GM23338 (cell line): ENCODE measurements around the gene SOAT1. TPM values are rescaled to one million over a fixed set of nuclear protein-coding genes. Genes with fewer than 3 reads are reported as not detected.

Source experiments
- ATAC-seq: fragments of 200-7000 bp; cut with Tn5 transposase; 3 replicates; pipeline ENCODE4 v1.9.1; 2020
- DNase-seq: peaks from one replicate; pipeline ENCODE4 v3.0.0-alpha.2; 2015; ENCODE audit warnings: low spot score
- H2AFZ ChIP-seq: fragments of 200-600 bp; sonication (generic); 2 replicates; pipeline ENCODE4 v1.8.0; 2016; ENCODE audit warnings: antibody characterized with exemption, mild to moderate bottlenecking, moderate library complexity
- H3F3A ChIP-seq: fragments of 200-600 bp; sonication (generic); replicated peaks from 2 replicates; pipeline ENCODE4 v1.8.0; 2017; ENCODE audit warnings: antibody characterized with exemption, mixed run types, low read depth
- H3K27ac ChIP-seq: fragments of 200-600 bp; sonication (generic); 2 replicates; pipeline ENCODE4 v1.6.1; 2016; ENCODE audit warnings: low read depth
- H3K27me3 ChIP-seq: fragments of 200-600 bp; sonication (generic); 2 replicates; pipeline ENCODE4 v1.8.0; 2016; ENCODE audit warnings: mild to moderate bottlenecking, mixed run types, moderate library complexity; ENCODE audit not compliant: insufficient read depth
- H3K36me3 ChIP-seq: fragments of 200-600 bp; sonication (generic); 2 replicates; pipeline ENCODE4 v1.8.0; 2016; ENCODE audit warnings: mild to moderate bottlenecking; ENCODE audit not compliant: insufficient read depth
- H3K4me1 ChIP-seq: fragments of 200-600 bp; sonication (generic); 2 replicates; pipeline ENCODE4 v1.8.0; 2016; ENCODE audit warnings: mild to moderate bottlenecking, moderate library complexity; ENCODE audit not compliant: insufficient read depth
- H3K4me2 ChIP-seq: fragments of 200-600 bp; sonication (generic); 2 replicates; pipeline ENCODE4 v1.7.1; 2017; ENCODE audit warnings: mixed run types
- H3K4me3 ChIP-seq: fragments of 200-600 bp; sonication (generic); 2 replicates; pipeline ENCODE4 v1.6.1; 2016; ENCODE audit warnings: mixed run types
- H3K79me2 ChIP-seq: fragments of 200-600 bp; sonication (generic); replicated peaks from 2 replicates; pipeline ENCODE4 v1.8.0; 2017; ENCODE audit warnings: mild to moderate bottlenecking; ENCODE audit not compliant: insufficient read depth
- H3K9me2 ChIP-seq: fragments of 200-600 bp; sonication (generic); 2 replicates; pipeline ENCODE4 v1.8.0; 2017; ENCODE audit not compliant: insufficient read depth
- H4K20me1 ChIP-seq: fragments of 200-600 bp; sonication (generic); replicated peaks from 2 replicates; pipeline ENCODE4 v1.8.0; 2017; ENCODE audit warnings: mild to moderate bottlenecking; ENCODE audit not compliant: insufficient read depth
- H3K27ac Mint-ChIP-seq: 2 replicates; pipeline ENCODE4 v1.8.0; 2020; ENCODE audit warnings: inconsistent platforms, mild to moderate bottlenecking, moderate library complexity, mixed read lengths
- H3K27me3 Mint-ChIP-seq: 3 replicates; pipeline ENCODE4 v1.8.0; 2022; ENCODE audit warnings: low read depth, mild to moderate bottlenecking, moderate library complexity, mixed read lengths, inconsistent platforms; ENCODE audit not compliant: insufficient read depth, poor library complexity
- H3K36me3 Mint-ChIP-seq: 3 replicates; pipeline ENCODE4 v1.8.0; 2021; ENCODE audit warnings: low read depth, mild to moderate bottlenecking, inconsistent platforms, moderate library complexity, mixed read lengths
- H3K4me1 Mint-ChIP-seq: 3 replicates; pipeline ENCODE4 v1.8.0; 2020; ENCODE audit warnings: mild to moderate bottlenecking, inconsistent platforms, mixed read lengths
- H3K4me3 Mint-ChIP-seq: 3 replicates; pipeline ENCODE4 v1.8.0; 2021; ENCODE audit warnings: moderate library complexity, mild to moderate bottlenecking, inconsistent platforms, mixed read lengths
- H3K9me3 Mint-ChIP-seq: 3 replicates; pipeline ENCODE4 v1.8.0; 2020; ENCODE audit warnings: moderate library complexity, mild to moderate bottlenecking, inconsistent platforms, mixed read lengths
- ETS1 ChIP-seq: IDR thresholded peaks from 2 replicates; pipeline ENCODE4 v1.6.1; 2016; ENCODE audit warnings: antibody characterized with exemption
- EZH2 ChIP-seq: fragments of 200-600 bp; sonication (generic); IDR thresholded peaks from one replicate; pipeline ENCODE4 v1.8.0; 2017; ENCODE audit warnings: antibody characterized with exemption, mild to moderate bottlenecking, low read depth; ENCODE audit not compliant: unreplicated experiment
- JUNB ChIP-seq: IDR thresholded peaks from one replicate; pipeline ENCODE4 v1.6.1; 2016; ENCODE audit warnings: antibody characterized with exemption; ENCODE audit not compliant: unreplicated experiment
- NANOG ChIP-seq: IDR thresholded peaks from 2 replicates; pipeline ENCODE4 v1.6.1; 2016; ENCODE audit warnings: antibody characterized with exemption, borderline replicate concordance
- ZNF331 ChIP-seq: fragments of 250-450 bp; sonication (Bioruptor Pico); IDR thresholded peaks from 2 replicates; pipeline ENCODE4 v1.5.0; 2020; ENCODE audit warnings: low read depth, mild to moderate bottlenecking, moderate library complexity
- polyA plus RNA-seq: library from polyadenylated mRNA; unstranded; fragments of >200 nt; fragmentation: Nextera tagmentation; extraction: Ambion mirVana; gene quantifications from 2 replicates; pipeline ENCODE4 v1.2.1, GENCODE V29; 2016
- total RNA-seq: library from RNA; depleted of rRNA; stranded (reverse); fragments of >200 nt; shearing (Covaris generic); gene quantifications from 2 replicates; pipeline ENCODE4 v1.2.3, GENCODE V29; 2014
- TF ChIP-seq, protein P1 (sequence below): fragments of 250-450 bp; sonication (Bioruptor Pico); IDR thresholded peaks from 2 replicates; pipeline ENCODE4 v1.5.0; 2020; ENCODE audit warnings: mild to moderate bottlenecking, moderate library complexity
- TF ChIP-seq, protein P2 (sequence below), 2 experiments: fragments of 200-600 bp in 1 of 2; sonication (generic) in 1 of 2; conservative IDR thresholded peaks; 2 replicates each; pipeline versions ENCODE4 v1.5.1 to v1.6.1; 2016 to 2017; ENCODE audit warnings: antibody characterized with exemption in 2 of 2, low read depth in 2 of 2, mild to moderate bottlenecking in 2 of 2, moderate library complexity in 1 of 2

The SOAT1 gene
- total and polyA plus RNA-seq, 2 experiments from 2014 or later: 1.3 to 2.6 TPM

GRCh38 chr1:179247923-179248322 lies 45.7 kb upstream of the SOAT1 start (continued):
- TF ChIP-seq, protein P1, sequence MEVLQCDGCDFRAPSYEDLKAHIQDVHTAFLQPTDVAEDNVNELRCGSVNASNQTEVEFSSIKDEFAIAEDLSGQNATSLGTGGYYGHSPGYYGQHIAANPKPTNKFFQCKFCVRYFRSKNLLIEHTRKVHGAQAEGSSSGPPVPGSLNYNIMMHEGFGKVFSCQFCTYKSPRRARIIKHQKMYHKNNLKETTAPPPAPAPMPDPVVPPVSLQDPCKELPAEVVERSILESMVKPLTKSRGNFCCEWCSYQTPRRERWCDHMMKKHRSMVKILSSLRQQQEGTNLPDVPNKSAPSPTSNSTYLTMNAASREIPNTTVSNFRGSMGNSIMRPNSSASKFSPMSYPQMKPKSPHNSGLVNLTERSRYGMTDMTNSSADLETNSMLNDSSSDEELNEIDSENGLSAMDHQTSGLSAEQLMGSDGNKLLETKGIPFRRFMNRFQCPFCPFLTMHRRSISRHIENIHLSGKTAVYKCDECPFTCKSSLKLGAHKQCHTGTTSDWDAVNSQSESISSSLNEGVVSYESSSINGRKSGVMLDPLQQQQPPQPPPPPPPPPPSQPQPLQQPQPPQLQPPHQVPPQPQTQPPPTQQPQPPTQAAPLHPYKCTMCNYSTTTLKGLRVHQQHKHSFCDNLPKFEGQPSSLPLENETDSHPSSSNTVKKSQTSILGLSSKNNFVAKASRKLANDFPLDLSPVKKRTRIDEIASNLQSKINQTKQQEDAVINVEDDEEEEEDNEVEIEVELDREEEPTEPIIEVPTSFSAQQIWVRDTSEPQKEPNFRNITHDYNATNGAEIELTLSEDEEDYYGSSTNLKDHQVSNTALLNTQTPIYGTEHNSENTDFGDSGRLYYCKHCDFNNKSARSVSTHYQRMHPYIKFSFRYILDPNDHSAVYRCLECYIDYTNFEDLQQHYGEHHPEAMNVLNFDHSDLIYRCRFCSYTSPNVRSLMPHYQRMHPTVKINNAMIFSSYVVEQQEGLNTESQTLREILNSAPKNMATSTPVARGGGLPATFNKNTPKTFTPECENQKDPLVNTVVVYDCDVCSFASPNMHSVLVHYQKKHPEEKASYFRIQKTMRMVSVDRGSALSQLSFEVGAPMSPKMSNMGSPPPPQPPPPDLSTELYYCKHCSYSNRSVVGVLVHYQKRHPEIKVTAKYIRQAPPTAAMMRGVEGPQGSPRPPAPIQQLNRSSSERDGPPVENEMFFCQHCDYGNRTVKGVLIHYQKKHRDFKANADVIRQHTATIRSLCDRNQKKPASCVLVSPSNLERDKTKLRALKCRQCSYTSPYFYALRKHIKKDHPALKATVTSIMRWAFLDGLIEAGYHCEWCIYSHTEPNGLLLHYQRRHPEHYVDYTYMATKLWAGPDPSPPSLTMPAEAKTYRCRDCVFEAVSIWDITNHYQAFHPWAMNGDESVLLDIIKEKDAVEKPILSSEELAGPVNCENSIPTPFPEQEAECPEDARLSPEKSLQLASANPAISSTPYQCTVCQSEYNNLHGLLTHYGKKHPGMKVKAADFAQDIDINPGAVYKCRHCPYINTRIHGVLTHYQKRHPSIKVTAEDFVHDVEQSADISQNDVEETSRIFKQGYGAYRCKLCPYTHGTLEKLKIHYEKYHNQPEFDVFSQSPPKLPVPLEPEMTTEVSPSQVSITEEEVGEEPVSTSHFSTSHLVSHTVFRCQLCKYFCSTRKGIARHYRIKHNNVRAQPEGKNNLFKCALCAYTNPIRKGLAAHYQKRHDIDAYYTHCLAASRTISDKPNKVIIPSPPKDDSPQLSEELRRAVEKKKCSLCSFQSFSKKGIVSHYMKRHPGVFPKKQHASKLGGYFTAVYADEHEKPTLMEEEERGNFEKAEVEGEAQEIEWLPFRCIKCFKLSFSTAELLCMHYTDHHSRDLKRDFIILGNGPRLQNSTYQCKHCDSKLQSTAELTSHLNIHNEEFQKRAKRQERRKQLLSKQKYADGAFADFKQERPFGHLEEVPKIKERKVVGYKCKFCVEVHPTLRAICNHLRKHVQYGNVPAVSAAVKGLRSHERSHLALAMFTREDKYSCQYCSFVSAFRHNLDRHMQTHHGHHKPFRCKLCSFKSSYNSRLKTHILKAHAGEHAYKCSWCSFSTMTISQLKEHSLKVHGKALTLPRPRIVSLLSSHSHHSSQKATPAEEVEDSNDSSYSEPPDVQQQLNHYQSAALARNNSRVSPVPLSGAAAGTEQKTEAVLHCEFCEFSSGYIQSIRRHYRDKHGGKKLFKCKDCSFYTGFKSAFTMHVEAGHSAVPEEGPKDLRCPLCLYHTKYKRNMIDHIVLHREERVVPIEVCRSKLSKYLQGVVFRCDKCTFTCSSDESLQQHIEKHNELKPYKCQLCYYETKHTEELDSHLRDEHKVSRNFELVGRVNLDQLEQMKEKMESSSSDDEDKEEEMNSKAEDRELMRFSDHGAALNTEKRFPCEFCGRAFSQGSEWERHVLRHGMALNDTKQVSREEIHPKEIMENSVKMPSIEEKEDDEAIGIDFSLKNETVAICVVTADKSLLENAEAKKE (CRISPR knock-in tag): no peak
- no peak for TF ChIP-seq EZH2
- TF ChIP-seq NANOG: no peak
- no peak for TF ChIP-seq ETS1
- TF ChIP-seq ZNF331 (CRISPR knock-in tag): no peak
- TF ChIP-seq, protein P2, sequence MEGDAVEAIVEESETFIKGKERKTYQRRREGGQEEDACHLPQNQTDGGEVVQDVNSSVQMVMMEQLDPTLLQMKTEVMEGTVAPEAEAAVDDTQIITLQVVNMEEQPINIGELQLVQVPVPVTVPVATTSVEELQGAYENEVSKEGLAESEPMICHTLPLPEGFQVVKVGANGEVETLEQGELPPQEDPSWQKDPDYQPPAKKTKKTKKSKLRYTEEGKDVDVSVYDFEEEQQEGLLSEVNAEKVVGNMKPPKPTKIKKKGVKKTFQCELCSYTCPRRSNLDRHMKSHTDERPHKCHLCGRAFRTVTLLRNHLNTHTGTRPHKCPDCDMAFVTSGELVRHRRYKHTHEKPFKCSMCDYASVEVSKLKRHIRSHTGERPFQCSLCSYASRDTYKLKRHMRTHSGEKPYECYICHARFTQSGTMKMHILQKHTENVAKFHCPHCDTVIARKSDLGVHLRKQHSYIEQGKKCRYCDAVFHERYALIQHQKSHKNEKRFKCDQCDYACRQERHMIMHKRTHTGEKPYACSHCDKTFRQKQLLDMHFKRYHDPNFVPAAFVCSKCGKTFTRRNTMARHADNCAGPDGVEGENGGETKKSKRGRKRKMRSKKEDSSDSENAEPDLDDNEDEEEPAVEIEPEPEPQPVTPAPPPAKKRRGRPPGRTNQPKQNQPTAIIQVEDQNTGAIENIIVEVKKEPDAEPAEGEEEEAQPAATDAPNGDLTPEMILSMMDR (conservative IDR thresholded peaks at IDR 0.05; ENCODE audit: low read depth in 2 of 2): no peak

DNA sequence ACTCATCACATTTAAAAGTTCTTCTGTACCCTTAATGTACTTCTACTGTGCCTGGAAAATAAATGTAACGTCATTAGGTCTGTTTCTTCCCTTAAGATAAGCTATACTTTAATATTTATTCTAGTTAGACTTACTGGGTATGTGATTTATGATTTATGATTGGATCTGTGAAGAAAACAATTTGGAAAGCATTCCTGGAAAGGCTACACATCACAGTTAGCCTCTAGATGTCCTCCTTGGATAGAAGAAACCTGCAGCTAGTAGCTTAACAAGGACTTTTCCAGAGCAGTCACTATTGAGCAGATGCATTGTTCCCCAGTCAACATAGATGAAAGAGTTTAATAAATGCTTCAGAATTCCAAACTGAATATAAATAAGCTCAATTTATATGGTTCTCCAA lies 41.9 kb upstream of the SOAT1 start:
- Histone ChIP-seq H3F3A (no peaks in the 10 kb centered on the region), H3K9me2 (no peaks in the 10 kb centered on the region), H3K4me1 (no peaks in the 10 kb centered on the region), H3K4me3 (no peak overlapping the region), H3K36me3 (no peaks in the 10 kb centered on the region), H3K4me2 (no peak overlapping the region), H3K27me3 (no peaks in the 10 kb centered on the region), H3K79me2 (no peaks in the 10 kb centered on the region), H2AFZ (no peak overlapping the region), H4K20me1 (no peaks in the 10 kb centered on the region), H3K27ac (no peak overlapping the region)
- H3K27ac Mint-ChIP-seq: no peak overlapping the region
- H3K4me1 Mint-ChIP-seq: no peaks in the 10 kb centered on the region
- H3K9me3 Mint-ChIP-seq: no peaks in the 10 kb centered on the region
- ATAC-seq (peak; percentile 69), DNase-seq (peak; percentile 38)
- no peaks in the 10 kb centered on the region for H3K36me3 Mint-ChIP-seq
- no peak overlapping the region for H3K4me3 Mint-ChIP-seq
- peaks cover 5% of the 10 kb centered on the region for H3K27me3 Mint-ChIP-seq
- TF ChIP-seq, protein P2 (conservative IDR thresholded peaks at IDR 0.05; ENCODE audit: low read depth in 2 of 2): peak; percentile 56 to 65
- no peak for TF ChIP-seq JUNB
